Activated T-helper 1 cell treated with Interleukin-2 at 50 U/mL for 16 hours (primary cell): ENCODE data around the gene KRTAP1-4.
"Not testable (repeated sequence)": the region's sequence is repeated elsewhere in the genome, so short reads cannot be mapped to it uniquely, and the experiment has no call there.

Experiments used
- DNase-seq: peaks from one replicate; pipeline ENCODE4 v3.0.0-alpha.2; 2020; ENCODE audit warnings: low read depth

The KRTAP1-4 gene

DNA sequence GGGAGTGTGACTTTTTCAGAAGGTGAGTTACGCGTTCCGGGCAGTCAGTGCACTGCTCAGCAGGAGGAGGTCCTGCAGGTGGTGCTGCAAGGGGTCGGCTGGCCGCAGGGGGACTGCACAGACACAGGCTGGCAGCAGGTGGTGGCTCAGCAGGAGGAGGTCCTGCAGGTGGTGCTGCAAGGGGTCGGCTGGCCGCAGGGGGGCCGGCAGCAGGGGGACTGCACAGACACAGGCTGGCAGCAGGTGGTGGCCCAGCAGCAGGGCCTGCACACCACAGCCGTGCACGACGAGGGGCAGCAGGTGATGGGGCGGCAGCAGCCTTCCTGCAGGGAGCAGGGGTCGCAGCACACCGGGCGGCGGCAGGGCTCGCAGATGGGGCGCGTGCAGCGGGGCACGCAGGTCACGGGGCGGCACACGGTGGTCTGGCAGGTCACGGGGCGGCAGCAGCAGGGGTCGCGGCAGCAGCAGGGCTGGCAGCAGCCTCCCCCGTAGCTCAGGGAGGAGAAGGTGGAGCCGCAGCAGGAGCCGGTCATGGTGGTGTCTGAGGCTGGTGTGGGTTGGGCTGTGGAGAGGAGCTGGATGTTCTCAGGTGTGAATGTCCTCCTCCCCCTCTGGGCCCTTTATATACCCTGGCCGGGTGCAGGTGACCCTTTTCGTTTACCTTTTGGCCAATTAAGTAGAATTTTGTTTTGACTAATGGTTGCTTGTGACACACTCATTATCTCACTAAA is 16.9 kb upstream of the KRTAP1-4 start, which contains the start of gene KRTAP2-1:
Gene KRTAP2-1 (minus strand): TSS at position 582 of the 731 bp plus-strand sequence. CDS start 49 bp downstream, at position 533.
- DNase-seq = not testable (repeated sequence)

- no peak for DNase-seq
Observed at GRCh38 chr17:41042953-41043352, 13.0 kb upstream of the KRTAP1-4 start.

- not testable (repeated sequence) for DNase-seq
Observed at GRCh38 chr17:41040783-41041571, 11.0 kb upstream of the KRTAP1-4 start, which contains the start of gene KRTAP1-1. TSS of gene KRTAP1-1 (minus strand) at chr17:41041450. CDS start at chr17:41041397, 53 bp downstream.

- no peak for DNase-seq
Observed at GRCh38 chr17:41037853-41038350, 7.9 kb upstream of the KRTAP1-4 start.

DNA sequence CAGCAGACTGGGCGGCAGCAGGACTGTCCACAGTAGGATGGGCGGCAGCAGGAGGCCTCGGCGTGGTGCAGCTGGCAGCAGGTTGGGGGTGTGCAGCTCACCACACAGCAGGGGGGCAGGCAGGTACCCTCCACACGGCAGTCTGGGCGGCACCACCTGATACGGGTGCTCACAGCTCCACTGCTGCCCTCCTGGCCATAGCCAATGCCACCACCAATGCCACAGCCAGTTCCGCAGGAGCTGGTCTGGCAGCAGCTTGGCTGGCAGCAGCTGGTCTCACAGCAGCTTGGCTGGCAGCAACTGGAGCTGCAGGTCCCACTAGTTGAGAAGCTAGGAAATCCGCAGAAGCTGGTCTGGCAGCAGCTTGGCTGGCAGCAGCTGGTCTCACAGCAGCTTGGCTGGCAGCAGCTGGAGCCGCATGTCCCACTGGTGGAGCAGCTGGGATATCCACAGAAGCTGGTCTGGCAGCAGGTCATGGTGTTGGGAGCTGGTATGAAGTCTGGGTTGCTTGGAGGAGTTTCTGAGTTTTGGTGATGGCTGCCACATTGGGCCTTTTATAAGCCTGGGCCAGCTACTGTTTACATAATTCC is 4.4 kb upstream of the KRTAP1-4 start, which contains the start of gene KRTAP1-3:
Gene KRTAP1-3 (minus strand): TSS at position 529 of the 590 bp plus-strand sequence. CDS start 53 bp downstream, at position 476.
- DNase-seq = not testable (repeated sequence)

DNA sequence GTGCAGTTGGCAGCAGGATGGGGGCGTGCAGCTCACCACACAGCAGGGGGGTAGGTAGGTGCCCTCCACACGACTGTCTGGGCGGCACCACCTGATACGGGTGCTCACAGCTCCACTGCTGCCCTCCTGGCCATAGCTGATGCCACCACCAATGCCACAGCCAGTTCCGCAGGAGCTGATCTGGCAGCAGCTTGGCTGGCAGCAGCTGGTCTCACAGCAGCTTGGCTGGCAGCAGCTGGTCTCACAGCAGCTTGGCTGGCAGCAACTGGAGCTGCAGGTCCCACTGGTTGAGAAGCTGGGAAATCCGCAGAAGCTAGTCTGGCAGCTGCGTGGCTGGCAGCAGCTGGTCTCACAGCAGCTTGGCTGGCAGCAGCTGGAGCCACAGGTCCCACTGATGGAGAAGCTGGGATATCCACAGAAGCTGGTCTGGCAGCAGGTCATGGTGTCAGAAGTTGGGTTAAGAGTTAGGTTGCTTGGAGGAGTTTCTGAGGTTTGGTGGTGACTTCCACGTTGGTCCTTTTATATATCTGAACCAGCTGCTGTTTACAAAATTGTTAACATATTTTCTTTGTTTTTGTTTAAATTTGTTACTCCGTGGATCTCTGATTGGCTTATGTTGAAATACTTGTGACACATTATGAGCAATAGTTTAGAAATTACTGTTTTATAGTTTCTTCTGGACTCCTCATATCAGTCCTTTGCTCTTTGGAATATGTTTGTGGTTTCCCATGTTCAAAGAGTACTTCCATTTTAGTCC is 3.1 kb downstream of the KRTAP1-4 start, which contains the start of gene KRTAP1-5:
Gene KRTAP1-5 (minus strand): TSS at position 494 of the 757 bp plus-strand sequence. CDS start 53 bp downstream, at position 441.
- no peak for DNase-seq

DNA sequence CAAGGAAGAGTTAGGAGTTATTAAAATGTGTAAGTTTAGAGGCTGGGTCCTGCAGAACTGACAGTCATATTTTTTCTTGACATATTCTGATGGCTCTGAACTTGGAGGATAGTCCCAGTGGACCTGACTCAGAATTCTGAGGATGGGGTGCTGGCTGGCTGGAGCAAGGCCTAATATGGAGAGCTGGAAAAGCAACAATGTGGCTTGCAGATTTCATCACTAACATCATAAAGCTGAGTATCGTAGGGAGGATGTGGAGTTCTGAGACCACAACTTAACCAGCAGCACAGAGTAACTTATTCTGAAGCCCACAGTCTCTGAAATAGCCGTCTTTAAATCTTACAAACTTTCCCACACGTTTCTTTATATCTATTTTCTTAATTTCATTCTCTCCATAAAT is 5.3 kb downstream of the KRTAP1-4 start:
- no peak for DNase-seq

DNA sequence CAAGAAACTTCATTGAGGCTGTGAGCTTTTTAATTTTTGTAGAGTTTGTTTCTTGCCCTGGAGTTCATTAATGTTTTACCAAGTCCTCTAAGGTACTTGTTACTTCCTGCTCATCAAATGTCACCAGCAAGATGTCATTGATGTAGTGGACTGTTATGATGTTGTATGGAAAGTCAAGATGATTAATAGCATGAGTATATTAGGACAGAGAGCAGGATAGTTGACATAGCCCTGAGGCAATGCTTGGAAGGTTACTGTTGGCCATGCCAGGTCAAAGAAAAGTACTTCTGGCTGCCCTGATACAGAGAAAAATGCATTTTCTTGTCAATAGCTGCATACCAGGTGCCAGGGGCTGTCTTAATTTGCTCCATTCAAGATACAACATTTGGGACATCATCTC is 9.7 kb downstream of the KRTAP1-4 start:
- no peak for DNase-seq

DNA sequence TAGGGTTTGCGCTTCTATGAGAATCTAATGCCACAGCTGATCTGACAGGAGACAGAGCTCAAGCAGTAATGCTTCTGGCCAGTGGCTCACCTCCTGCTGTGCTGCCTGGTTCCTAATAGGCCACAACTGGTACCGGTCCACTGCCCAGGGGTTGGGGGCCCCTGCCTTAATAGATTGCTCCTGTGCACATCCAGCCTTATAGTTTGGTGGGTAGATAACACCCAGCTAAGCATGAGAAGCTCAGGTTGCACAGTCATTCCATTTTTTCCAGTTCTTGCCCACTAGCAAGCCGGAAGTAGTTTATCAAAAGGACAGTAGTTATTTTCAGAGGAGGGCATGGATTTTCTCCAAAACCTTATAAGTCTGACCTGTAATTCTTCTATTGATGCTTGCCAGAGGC is 10.6 kb downstream of the KRTAP1-4 start:
- DNase-seq = no peak

- DNase-seq = no peak
Observed at GRCh38 chr17:41018541-41018940, 11.5 kb downstream of the KRTAP1-4 start.

- DNase-seq = no peak
Observed at GRCh38 chr17:41016578-41017215, 13.3 kb downstream of the KRTAP1-4 start.

GRCh38 chr17:41015454-41015853 is 14.5 kb downstream of the KRTAP1-4 start:
- no peak for DNase-seq

GRCh38 chr17:41013606-41014005 is 16.4 kb downstream of the KRTAP1-4 start:
- no peak for DNase-seq

DNA sequence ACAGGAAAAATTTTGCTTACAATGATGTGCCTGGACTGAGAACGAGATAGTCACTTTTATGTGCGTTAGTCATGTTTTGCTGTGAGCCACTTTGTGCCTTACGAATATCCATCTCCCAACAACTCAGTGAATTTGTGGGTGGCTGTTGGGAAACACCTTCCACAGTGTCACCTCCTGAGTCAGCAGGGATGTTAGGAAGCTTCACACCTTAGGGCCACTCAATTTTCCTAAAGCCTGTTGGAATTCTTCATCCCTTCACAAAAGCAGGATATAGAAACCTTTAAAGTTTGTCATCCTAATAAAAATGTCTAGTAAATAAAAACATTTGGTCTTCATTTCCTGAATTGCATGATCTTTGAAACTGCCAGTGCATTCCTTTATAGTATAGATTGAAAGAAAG is 16.8 kb downstream of the KRTAP1-4 start:
- no peak for DNase-seq

- no peak for DNase-seq
Observed at GRCh38 chr17:41012326-41013120, 17.5 kb downstream of the KRTAP1-4 start.

- DNase-seq = no peak
Observed at GRCh38 chr17:41010441-41010840, 19.6 kb downstream of the KRTAP1-4 start.

DNA sequence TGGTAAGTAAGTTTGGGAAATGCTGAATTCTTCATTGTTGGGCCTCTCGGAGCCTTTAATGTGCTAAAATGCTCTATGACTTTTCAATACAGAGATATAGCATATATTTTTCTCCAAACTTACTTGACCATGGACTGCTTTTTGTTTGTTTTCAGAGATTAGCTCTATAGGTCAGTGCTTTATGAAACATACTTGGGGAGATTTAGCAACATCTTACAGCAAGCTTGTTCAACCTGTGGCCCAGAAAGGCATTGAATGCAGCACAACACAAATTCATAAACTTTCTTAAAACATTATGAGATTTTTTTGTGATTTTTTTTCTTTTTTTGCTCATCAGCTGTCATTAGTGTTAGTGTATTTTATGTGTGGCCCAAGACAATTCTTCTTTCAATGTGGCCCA is 20.1 kb downstream of the KRTAP1-4 start:
- no peak for DNase-seq

GRCh38 chr17:41009301-41009760 is 20.7 kb downstream of the KRTAP1-4 start:
- DNase-seq = no peak

- DNase-seq = no peak
Observed at GRCh38 chr17:41008811-41009210, 21.2 kb downstream of the KRTAP1-4 start, which contains the start of gene KRTAP3-1. TSS of gene KRTAP3-1 (minus strand) at chr17:41009128. CDS start at chr17:41009074, 54 bp downstream.

- no peak for DNase-seq
Observed at GRCh38 chr17:41004397-41004796, 25.6 kb downstream of the KRTAP1-4 start.
